Nephron progenitor cell (in vitro differentiated cells): ENCODE results near the gene CHFR.
"Not testable (repeated sequence)": the region's sequence is repeated elsewhere in the genome, so short reads cannot be mapped to it uniquely, and the experiment has no call there.

Source experiments
- DNase-seq: peaks from one replicate; pipeline ENCODE4 v3.0.0; 2021
- H3K27ac Mint-ChIP-seq: 2 replicates; pipeline ENCODE4 v1.8.0; 2021; ENCODE audit warnings: mild to moderate bottlenecking, moderate library complexity, mixed read lengths
- H3K27me3 Mint-ChIP-seq: 2 replicates; pipeline ENCODE4 v1.8.0; 2021; ENCODE audit warnings: mild to moderate bottlenecking, low read depth, mixed read lengths; ENCODE audit not compliant: poor library complexity
- H3K36me3 Mint-ChIP-seq: 2 replicates; pipeline ENCODE4 v1.8.0; 2021; ENCODE audit warnings: low read depth, mixed read lengths
- H3K4me1 Mint-ChIP-seq: 2 replicates; pipeline ENCODE4 v1.8.0; 2021; ENCODE audit warnings: mixed read lengths
- H3K4me3 Mint-ChIP-seq: 2 replicates; pipeline ENCODE4 v1.8.0; 2021; ENCODE audit warnings: mild to moderate bottlenecking, moderate library complexity, mixed read lengths
- H3K9me3 Mint-ChIP-seq: 2 replicates; pipeline ENCODE4 v1.8.0; 2021; ENCODE audit warnings: mild to moderate bottlenecking, moderate library complexity, mixed read lengths
- CTCF ChIP-seq: fragments of 200-600 bp; sonication (generic); IDR thresholded peaks from 2 replicates; pipeline ENCODE4 v1.5.0; 2021; ENCODE audit warnings: antibody characterized with exemption

CHFR gene

GRCh38 chr12:132795847-132796246 is 91.6 kb downstream of the CHFR start:
- Mint-ChIP-seq H3K36me3 (peaks cover 64% of the 10 kb centered on the region), H3K4me1 (no peaks in the 10 kb centered on the region), H3K27ac (no peak overlapping the region), H3K27me3 (no peaks in the 10 kb centered on the region), H3K4me3 (no peak overlapping the region), H3K9me3 (peaks cover 9% of the 10 kb centered on the region)
- no peak for TF ChIP-seq CTCF
- no peak for DNase-seq

DNA sequence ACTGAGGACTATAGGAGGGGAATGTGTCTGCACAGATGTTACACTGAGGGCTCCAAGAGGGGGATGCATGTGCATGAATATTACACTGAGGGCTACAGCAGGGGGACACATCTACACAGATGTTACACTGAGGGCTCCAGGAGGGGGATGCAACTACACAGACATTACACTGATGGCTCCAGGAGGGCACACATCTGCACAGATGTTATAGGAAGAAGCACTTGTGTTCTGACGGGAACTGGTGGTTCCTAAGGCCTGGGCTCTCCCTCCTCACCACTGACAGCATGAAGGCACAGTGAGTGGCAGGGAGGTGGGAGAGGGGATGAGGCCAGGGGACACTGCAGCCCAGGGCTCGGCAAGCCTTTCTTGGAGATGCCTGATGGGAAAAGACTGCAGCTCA is 95.5 kb downstream of the CHFR start:
- not testable (repeated sequence) for H3K4me1 Mint-ChIP-seq, H3K4me3 Mint-ChIP-seq, DNase-seq, H3K27ac Mint-ChIP-seq, H3K27me3 Mint-ChIP-seq, H3K9me3 Mint-ChIP-seq
- H3K36me3 Mint-ChIP-seq: peaks cover 84% of the 10 kb centered on the region

DNA sequence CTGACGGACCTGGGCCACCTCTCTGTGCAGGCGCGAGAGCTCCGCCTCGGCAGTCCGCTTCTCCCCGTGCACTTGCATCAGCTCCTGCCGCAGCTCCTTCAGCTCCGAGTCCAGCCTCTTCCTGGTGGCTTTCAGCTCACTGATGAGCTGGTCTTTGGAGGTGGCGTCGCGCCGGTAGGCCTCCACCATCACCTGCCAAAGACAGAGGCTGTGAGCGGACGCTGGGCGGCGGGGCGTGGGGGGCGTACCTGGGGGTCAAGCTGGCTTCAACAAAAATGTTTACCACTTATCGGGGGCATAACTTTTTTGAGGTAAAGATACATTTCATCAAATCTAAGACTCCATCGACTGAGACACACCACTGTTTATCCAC is 98.3 kb downstream of the CHFR start:
- H3K4me3 Mint-ChIP-seq: no peak overlapping the region
- peak overlapping the region; percentile 64 for H3K27ac Mint-ChIP-seq
- no peak for TF ChIP-seq CTCF
- no peaks in the 10 kb centered on the region for H3K4me1 Mint-ChIP-seq
- peaks cover 9% of the 10 kb centered on the region for H3K9me3 Mint-ChIP-seq
- no peak for DNase-seq
- H3K27me3 Mint-ChIP-seq: peaks cover 3% of the 10 kb centered on the region
- H3K36me3 Mint-ChIP-seq: peaks cover 83% of the 10 kb centered on the region

DNA sequence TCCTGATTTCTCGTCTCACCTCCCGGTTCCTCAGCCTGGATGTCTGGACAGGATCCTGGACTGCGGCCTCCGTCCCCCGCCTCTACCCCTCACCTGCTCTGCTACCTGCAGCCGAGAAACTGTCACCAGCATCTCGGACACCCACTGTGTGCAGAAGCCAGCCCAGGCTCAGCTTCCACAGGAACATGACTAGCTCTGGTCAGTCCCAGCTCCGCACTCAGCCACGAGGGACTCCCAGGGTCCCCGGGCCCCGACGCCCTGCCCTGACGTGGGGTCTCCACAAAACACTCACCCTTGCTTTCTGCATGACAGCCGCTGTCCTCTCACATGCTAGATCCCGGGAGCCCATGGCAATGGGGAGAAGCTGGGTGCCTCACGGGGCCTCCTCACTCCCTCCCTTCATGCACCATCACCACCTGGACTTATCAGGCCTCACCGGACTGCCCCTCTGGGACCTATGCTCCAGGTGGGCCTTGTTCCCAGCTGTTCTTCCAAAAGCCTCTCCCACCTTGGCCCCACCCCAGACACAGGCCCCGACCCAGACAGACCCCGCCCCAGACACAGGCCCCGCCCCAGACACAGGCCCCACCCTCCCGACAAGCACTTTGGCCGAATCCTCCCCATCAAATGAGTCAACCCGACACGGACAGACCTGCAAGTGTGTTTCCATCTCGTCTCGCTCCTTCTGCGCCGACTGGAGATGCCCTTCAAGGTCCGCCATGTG is 98.9 kb downstream of the CHFR start:
- Mint-ChIP-seq H3K4me3 (no peak overlapping the region), H3K4me1 (no peaks in the 10 kb centered on the region)

GRCh38 chr12:132787877-132788276 is 99.5 kb downstream of the CHFR start:
- H3K4me3 Mint-ChIP-seq: no peak overlapping the region
- no peaks in the 10 kb centered on the region for H3K4me1 Mint-ChIP-seq
- DNase-seq: no peak
- H3K27me3 Mint-ChIP-seq: peaks cover 3% of the 10 kb centered on the region
- TF ChIP-seq CTCF: no peak
- H3K36me3 Mint-ChIP-seq: peaks cover 78% of the 10 kb centered on the region
- peaks cover 5% of the 10 kb centered on the region for H3K9me3 Mint-ChIP-seq
- H3K27ac Mint-ChIP-seq: no peak overlapping the region

More for the DNA sequence above, 98.9 kb downstream of the CHFR start:
- Mint-ChIP-seq H3K36me3 (peaks cover 79% of the 10 kb centered on the region), H3K27ac (peak overlapping the region; percentile 75), H3K9me3 (peaks cover 5% of the 10 kb centered on the region), H3K27me3 (peaks cover 3% of the 10 kb centered on the region)
- TF ChIP-seq CTCF: no peak
- no peak for DNase-seq

DNA sequence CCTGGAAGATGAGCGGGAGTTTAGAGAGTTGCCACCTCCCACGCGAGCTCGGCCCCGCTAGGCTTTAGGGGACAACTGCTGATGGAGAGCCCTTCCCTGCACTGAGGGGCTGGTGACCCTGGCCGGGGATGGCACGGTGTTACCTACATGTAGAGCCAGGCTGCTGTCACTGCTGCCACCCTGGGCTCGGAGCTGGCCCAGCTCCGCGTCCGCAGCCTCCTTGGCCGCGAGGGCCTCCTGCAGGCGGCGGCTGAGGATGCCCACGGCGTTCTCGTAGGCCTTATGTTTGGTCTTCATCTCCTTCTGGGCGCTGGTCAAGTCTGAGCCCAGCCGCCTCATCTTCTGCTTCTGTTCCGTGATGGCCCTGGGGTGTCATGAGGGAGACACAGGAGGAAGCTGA is 101.2 kb downstream of the CHFR start:
- DNase-seq: no peak
- Mint-ChIP-seq H3K4me1 (no peaks in the 10 kb centered on the region), H3K27me3 (peaks cover 3% of the 10 kb centered on the region), H3K27ac (peak overlapping the region; percentile 94), H3K4me3 (no peak overlapping the region), H3K9me3 (no peaks in the 10 kb centered on the region), H3K36me3 (peaks cover 71% of the 10 kb centered on the region)
- no peak for TF ChIP-seq CTCF
